ENCODE results near the gene HSF2.
A peak's percentile ranks its signal among the peaks of the same experiment; 100 is the strongest.

GRCh38 chr6:122471107-122472021, 71.9 kb downstream of the HSF2 start, which contains the start of gene SERINC1:
- TF ChIP-seq CTCF (IDR thresholded peaks at IDR 0.05), result peak in 1 of 6 experiments; percentile 17
- TF ChIP-seq POLR2A (IDR thresholded peaks at IDR 0.05), result peak in 3 of 4 donors; percentile 86 to 94 (median 90)

Measured in esophagus squamous epithelium (tissue), 4 donors.